A673 (cell line): ENCODE data around the gene MFSD6. TPM values are rescaled to one million over a fixed set of nuclear protein-coding genes. Genes with fewer than 3 reads are reported as not detected.

Experiments used
- BruUV-seq: library from RNA; stranded (reverse); fragments of 400-500 nt; replicated peaks from 2 replicates; lab custom pipeline; 2021; lab: Mats Ljungman, UMichigan
- CTCF ChIA-PET: fragments of 300-600 bp; sonication (Branson Sonifier 250); formaldehyde crosslinking; loops from one replicate; lab custom pipeline; 2022; ENCODE audit warnings: antibody characterized with exemption; lab: Charles Lee
- POLR2A ChIA-PET: fragments of 300-600 bp; sonication (Branson Sonifier 250); formaldehyde crosslinking; loops from one replicate; lab custom pipeline; 2022; ENCODE audit warnings: antibody characterized with exemption; ENCODE audit not compliant: low non-redundant PET; lab: Charles Lee
- DNase-seq: peaks from one replicate; pipeline ENCODE4 v3.0.0-alpha.2; 2015; ENCODE audit warnings: low spot score
- H3K27ac ChIP-seq: fragments of 200-600 bp; sonication (generic); 2 replicates; pipeline ENCODE4 v1.5.1; 2016; ENCODE audit warnings: mixed run types, low read depth, mild to moderate bottlenecking, mixed read lengths, antibody characterized with exemption, low read length; ENCODE audit not compliant: poor library complexity, severe bottlenecking
- H3K27me3 ChIP-seq: fragments of 200-600 bp; sonication (generic); replicated peaks from 2 replicates; pipeline ENCODE4 v1.6.1; 2017; ENCODE audit warnings: mixed run types, low read depth, mild to moderate bottlenecking, mixed read lengths, antibody characterized with exemption, low read length; ENCODE audit not compliant: insufficient read depth, poor library complexity
- H3K36me3 ChIP-seq: fragments of 200-600 bp; sonication (generic); 2 replicates; pipeline ENCODE4 v1.6.1; 2016; ENCODE audit warnings: mixed run types, mild to moderate bottlenecking, mixed read lengths, antibody characterized with exemption, low read length; ENCODE audit not compliant: insufficient read depth, poor library complexity, severe bottlenecking
- H3K4me1 ChIP-seq: fragments of 200-600 bp; sonication (generic); 2 replicates; pipeline ENCODE4 v1.6.1; 2017; ENCODE audit warnings: mixed run types, mild to moderate bottlenecking, mixed read lengths, antibody characterized with exemption, low read length; ENCODE audit not compliant: insufficient read depth, poor library complexity, severe bottlenecking
- H3K4me3 ChIP-seq: fragments of 200-600 bp; sonication (generic); 2 replicates; pipeline ENCODE4 v1.5.1; 2016; ENCODE audit warnings: low read depth, mixed run types, mild to moderate bottlenecking, mixed read lengths, low read length; ENCODE audit not compliant: poor library complexity, severe bottlenecking
- H3K9me3 ChIP-seq: fragments of 200-600 bp; sonication (generic); 2 replicates; pipeline ENCODE4 v1.6.1; 2016; ENCODE audit warnings: mixed run types, low read depth, mild to moderate bottlenecking, mixed read lengths, antibody characterized with exemption, low read length; ENCODE audit not compliant: poor library complexity, severe bottlenecking
- EZH2 ChIP-seq: fragments of 200-600 bp; sonication (generic); IDR thresholded peaks from 2 replicates; pipeline ENCODE4 v1.6.1; 2017; ENCODE audit warnings: borderline replicate concordance, low read depth, mild to moderate bottlenecking, mixed read lengths, antibody characterized with exemption, low read length; ENCODE audit not compliant: poor library complexity, severe bottlenecking
- intact Hi-C: fragments of 100-400 bp; cut with micrococcal nuclease; formaldehyde crosslinking; loops from one replicate; pipeline ENCODE4 v1.10.0; 2022; ENCODE audit not compliant: unreplicated experiment
- total RNA-seq: library from RNA; stranded (reverse); gene quantifications from 2 replicates; pipeline ENCODE4 v1.2.3, GENCODE V29; 2021
- TF ChIP-seq, protein P1 (sequence below): fragments of 300-800, 200-600 bp; sonication (generic); conservative IDR thresholded peaks from 2 replicates; pipeline ENCODE4 v1.5.1; 2017; ENCODE audit warnings: low read depth, mild to moderate bottlenecking, antibody characterized with exemption, low read length, moderate library complexity, mixed read lengths

Gene MFSD6
- total RNA-seq, 1 experiment from 2014 or later = 8.4 TPM

DNA sequence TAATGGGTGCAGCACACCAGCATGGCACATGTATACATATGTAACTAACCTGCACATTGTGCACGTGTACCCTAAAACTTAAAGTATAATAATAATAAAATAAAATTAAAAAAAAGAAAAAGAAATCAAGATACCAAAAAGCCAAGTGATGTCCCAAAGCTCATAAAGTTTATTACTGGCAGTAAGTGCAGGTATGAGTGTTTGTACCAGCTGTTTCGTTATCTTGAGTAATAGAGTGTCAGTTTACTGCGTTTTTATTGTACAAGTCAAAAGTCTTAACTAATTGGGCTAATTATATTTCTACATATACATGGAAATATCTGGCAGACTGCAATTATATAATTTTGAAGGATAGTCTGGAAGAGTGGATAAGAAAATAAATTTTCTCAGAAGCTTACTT lies 41.8 kb downstream of the MFSD6 start:
- TF ChIP-seq, protein P1, sequence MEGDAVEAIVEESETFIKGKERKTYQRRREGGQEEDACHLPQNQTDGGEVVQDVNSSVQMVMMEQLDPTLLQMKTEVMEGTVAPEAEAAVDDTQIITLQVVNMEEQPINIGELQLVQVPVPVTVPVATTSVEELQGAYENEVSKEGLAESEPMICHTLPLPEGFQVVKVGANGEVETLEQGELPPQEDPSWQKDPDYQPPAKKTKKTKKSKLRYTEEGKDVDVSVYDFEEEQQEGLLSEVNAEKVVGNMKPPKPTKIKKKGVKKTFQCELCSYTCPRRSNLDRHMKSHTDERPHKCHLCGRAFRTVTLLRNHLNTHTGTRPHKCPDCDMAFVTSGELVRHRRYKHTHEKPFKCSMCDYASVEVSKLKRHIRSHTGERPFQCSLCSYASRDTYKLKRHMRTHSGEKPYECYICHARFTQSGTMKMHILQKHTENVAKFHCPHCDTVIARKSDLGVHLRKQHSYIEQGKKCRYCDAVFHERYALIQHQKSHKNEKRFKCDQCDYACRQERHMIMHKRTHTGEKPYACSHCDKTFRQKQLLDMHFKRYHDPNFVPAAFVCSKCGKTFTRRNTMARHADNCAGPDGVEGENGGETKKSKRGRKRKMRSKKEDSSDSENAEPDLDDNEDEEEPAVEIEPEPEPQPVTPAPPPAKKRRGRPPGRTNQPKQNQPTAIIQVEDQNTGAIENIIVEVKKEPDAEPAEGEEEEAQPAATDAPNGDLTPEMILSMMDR = no peak
- no peak for TF ChIP-seq EZH2
- H3K4me1 ChIP-seq = no peaks in the 10 kb centered on the region
- H3K27ac ChIP-seq = no peak overlapping the region
- ChIA-PET CTCF (no interaction called here), POLR2A (no interaction called here)
- H3K36me3 ChIP-seq = no peaks in the 10 kb centered on the region
- no peaks in the 10 kb centered on the region for H3K9me3 ChIP-seq
- H3K4me3 ChIP-seq = no peak overlapping the region
- intact Hi-C loops = no loop called here
- BruUV-seq = no TSS peak
- no peak for DNase-seq
- no peaks in the 10 kb centered on the region for H3K27me3 ChIP-seq

DNA sequence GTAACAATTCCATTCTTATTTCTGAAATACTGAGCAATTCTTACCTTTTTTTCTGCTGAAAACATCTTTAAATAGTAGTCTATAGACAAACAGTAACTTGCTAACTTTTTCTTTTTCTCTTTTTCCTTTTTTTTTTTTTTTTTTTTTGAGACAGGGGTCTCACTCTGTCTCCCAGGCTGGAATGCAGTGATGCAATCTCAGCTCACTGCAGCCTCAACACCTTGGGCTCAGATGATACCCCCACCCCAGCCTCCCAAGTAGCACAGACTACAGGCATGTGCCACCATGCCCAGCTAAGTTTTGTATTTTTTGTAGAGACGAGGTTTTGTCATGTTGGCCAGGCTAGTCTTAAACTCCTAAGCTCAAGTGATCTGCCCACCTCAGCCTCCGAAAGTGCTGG lies 42.2 kb downstream of the MFSD6 start:
- Histone ChIP-seq H3K4me3 (no peak overlapping the region), H3K27me3 (no peaks in the 10 kb centered on the region), H3K36me3 (no peaks in the 10 kb centered on the region), H3K4me1 (no peaks in the 10 kb centered on the region), H3K27ac (no peak overlapping the region), H3K9me3 (no peaks in the 10 kb centered on the region)
- no peak for TF ChIP-seq EZH2
- TF ChIP-seq, protein P1 = no peak
- no TSS peak for BruUV-seq
- no peak for DNase-seq
- POLR2A ChIA-PET = no interaction called here
- CTCF ChIA-PET = no interaction called here
- intact Hi-C loops = no loop called here

DNA sequence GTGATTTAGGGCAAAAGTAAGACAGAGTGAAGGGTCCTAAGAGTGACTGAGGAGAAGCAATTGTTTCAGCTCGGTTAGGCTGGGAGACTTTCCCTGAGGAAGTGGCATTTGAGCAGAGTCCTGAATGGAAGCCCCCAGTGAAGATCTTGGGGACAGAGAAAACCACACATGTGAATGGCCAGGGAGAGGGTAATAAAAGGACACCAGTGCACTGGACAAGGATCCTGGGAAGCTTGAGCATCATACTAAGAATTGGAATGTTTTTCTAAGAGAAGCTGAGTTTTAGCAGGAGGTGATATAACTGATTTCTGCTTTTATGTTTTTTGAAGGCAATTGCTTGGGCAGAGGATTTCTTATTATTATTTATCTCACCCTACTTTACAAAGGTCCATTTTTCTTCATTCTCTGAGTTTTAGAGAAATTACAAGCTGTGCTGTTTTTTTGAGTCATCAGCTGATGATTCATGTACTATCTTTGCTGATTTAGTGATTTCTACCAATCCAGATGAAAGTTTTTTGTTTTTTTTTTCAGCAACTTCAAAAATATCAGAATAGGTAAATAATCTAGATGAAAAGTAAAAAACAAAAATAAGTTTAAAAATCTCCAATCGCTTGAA lies 43.5 kb downstream of the MFSD6 start:
- CTCF ChIA-PET = no interaction called here
- H3K4me3 ChIP-seq = no peak overlapping the region
- TF ChIP-seq, protein P1 = no peak
- no peak for TF ChIP-seq EZH2
- H3K27me3 ChIP-seq = no peaks in the 10 kb centered on the region
- H3K27ac ChIP-seq = no peak overlapping the region
- no peak for DNase-seq
- intact Hi-C loops = no loop called here
- H3K9me3 ChIP-seq = no peaks in the 10 kb centered on the region
- no peaks in the 10 kb centered on the region for H3K4me1 ChIP-seq
- BruUV-seq = no TSS peak
- POLR2A ChIA-PET = no interaction called here
- H3K36me3 ChIP-seq = no peaks in the 10 kb centered on the region
